Renal pelvis (tissue), 12 donors: ENCODE results near the gene TAF6. TPM values are rescaled to one million over a fixed set of nuclear protein-coding genes. Genes with fewer than 3 reads are reported as not detected.

ENCODE experiments used
- DNase-seq: peaks from one replicate; pipeline ENCODE4 v3.0.0-alpha.2; 2013
- long read RNA-seq, 16 experiments: transcript quantifications; one replicate each; lab custom pipeline, GENCODE V29; 2026
- polyA plus RNA-seq, 3 donors: library from polyadenylated mRNA; unstranded; fragments of 120-200 nt; gene quantifications; one replicate each; pipeline ENCODE4 v1.2.1, GENCODE V29; 2013; ENCODE audit not compliant: insufficient read length in 3 of 3

Gene TAF6
- 10 to 100 TPM; 65.8 to 72.3 (median 69.2) TPM for polyA plus RNA-seq
- long read RNA-seq, donor 1, transcript TAF6-211 (15 exons, 2,464 nt), result major isoform, 9 of 9 reads
- long read RNA-seq, donor 1, partial matches to known transcripts, result 0 of 9 reads
- long read RNA-seq, donor 1, other reads (novel, unspliced or antisense), result 0 of 9 reads
- long read RNA-seq, donor 2, transcript TAF6-211 (15 exons, 2,464 nt), result major isoform, 11 of 15 reads
- long read RNA-seq, donor 2, partial matches to known transcripts, result 0 of 15 reads
- long read RNA-seq, donor 2, other reads (novel, unspliced or antisense), result 0 of 15 reads
- long read RNA-seq, donor 3, partial matches to known transcripts, result 0 of 4 reads
- long read RNA-seq, donor 3, other reads (novel, unspliced or antisense), result 0 of 4 reads
- long read RNA-seq, donor 4, transcript TAF6-211 (15 exons, 2,464 nt), result major isoform, 13 of 15 reads
- long read RNA-seq, donor 4, partial matches to known transcripts, result 0 of 15 reads
- long read RNA-seq, donor 4, other reads (novel, unspliced or antisense), result 0 of 15 reads
- long read RNA-seq, donor 5, partial matches to known transcripts, result 0 of 3 reads
- long read RNA-seq, donor 5, other reads (novel, unspliced or antisense), result 0 of 3 reads
- long read RNA-seq, donor 6, transcript TAF6-211 (15 exons, 2,464 nt), result major isoform, 15 of 65 reads
- long read RNA-seq, donor 6, transcript TAF6-213 (14 exons, 2,551 nt), result minor isoform, 5 of 65 reads
- long read RNA-seq, donor 6, partial matches to known transcripts, result 23 of 65 reads
- long read RNA-seq, donor 6, other reads (novel, unspliced or antisense), result 20 of 65 reads
- long read RNA-seq, donor 7, transcript TAF6-211 (15 exons, 2,464 nt), result major isoform, 10 of 22 reads
- long read RNA-seq, donor 7, partial matches to known transcripts, result 7 of 22 reads
- long read RNA-seq, donor 7, other reads (novel, unspliced or antisense), result 0 of 22 reads
- long read RNA-seq, donor 8, partial matches to known transcripts, result 0 of 5 reads
- long read RNA-seq, donor 8, other reads (novel, unspliced or antisense), result 0 of 5 reads
- long read RNA-seq, donor 9, transcript TAF6-211 (15 exons, 2,464 nt), result major isoform, 6 of 15 reads
- long read RNA-seq, donor 9, partial matches to known transcripts, result 5 of 15 reads
- long read RNA-seq, donor 9, other reads (novel, unspliced or antisense), result 0 of 15 reads
- long read RNA-seq, donor 10, transcript TAF6-211 (15 exons, 2,464 nt), result major isoform, 7 of 16 reads
- long read RNA-seq, donor 10, partial matches to known transcripts, result 7 of 16 reads
- long read RNA-seq, donor 10, other reads (novel, unspliced or antisense), result 0 of 16 reads
- long read RNA-seq, donor 11, partial matches to known transcripts, result 0 of 5 reads
- long read RNA-seq, donor 11, other reads (novel, unspliced or antisense), result 0 of 5 reads
- long read RNA-seq, donor 12, transcript TAF6-211 (15 exons, 2,464 nt), result major isoform, 10 of 20 reads
- long read RNA-seq, donor 12, partial matches to known transcripts, result 5 of 20 reads
- long read RNA-seq, donor 12, other reads (novel, unspliced or antisense), result 0 of 20 reads
- long read RNA-seq, donor 13, partial matches to known transcripts, result 5 of 9 reads
- long read RNA-seq, donor 13, other reads (novel, unspliced or antisense), result 0 of 9 reads
- long read RNA-seq, donor 14, transcript TAF6-211 (15 exons, 2,464 nt), result major isoform, 7 of 33 reads
- long read RNA-seq, donor 14, partial matches to known transcripts, result 21 of 33 reads
- long read RNA-seq, donor 14, other reads (novel, unspliced or antisense), result 0 of 33 reads
- long read RNA-seq, donor 15, transcript TAF6-211 (15 exons, 2,464 nt), result major isoform, 13 of 22 reads
- long read RNA-seq, donor 15, partial matches to known transcripts, result 5 of 22 reads
- long read RNA-seq, donor 15, other reads (novel, unspliced or antisense), result 0 of 22 reads
- long read RNA-seq, donor 16, transcript TAF6-211 (15 exons, 2,464 nt), result major isoform, 10 of 17 reads
- long read RNA-seq, donor 16, partial matches to known transcripts, result 5 of 17 reads
- long read RNA-seq, donor 16, other reads (novel, unspliced or antisense), result 0 of 17 reads

DNA sequence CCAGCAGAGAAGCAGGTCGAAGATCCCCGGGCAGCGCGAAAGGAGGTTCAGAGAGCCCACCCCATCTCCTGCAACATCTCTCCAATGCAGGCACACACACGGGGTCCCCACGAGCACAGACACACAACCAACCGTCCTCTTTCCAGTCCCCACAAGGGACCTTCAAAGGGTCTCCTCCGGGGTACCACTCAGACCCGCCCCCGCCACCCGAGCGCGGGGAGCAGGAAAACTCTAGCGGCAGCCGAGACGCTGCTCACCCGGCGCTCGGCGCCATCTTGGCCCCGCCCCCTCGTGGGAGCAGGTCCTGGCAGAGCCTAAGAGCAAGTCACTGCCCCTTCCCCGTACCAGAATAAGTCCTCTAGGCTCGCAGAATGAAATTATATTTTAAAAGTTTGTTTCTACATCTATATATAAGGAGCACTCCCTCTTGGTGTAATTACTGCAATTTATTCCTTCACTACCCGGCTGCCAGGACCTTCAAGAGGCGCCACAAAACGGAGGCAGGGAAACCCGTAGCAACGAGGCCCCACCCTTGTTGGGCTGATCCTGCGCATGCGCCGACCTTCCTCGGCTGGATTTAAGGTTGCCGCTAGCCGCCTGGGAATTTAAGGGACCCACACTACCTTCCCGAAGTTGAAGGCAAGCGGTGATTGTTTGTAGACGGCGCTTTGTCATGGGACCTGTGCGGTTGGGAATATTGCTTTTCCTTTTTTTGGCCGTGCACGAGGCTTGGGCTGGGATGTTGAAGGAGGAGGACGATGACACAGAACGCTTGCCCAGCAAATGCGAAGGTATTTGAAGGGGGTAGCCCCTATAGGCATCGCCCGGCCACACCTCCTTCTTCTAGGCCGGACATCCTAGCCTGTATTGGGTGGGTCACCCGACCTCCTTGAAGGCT lies at the start of gene TAF6, which contains the start of gene CNPY4:
Gene TAF6 (minus strand): TSS at position 287 of the 898 bp plus-strand sequence. CDS start 5,149 bp downstream, outside the sequence.
Gene CNPY4 (plus strand): TSS at position 563 of the 898 bp plus-strand sequence. CDS start 111 bp downstream, at position 674.
- DNase-seq, result peak; percentile 95

GRCh38 chr7:100167912-100168323 lies 48.8 kb upstream of the TAF6 start:
- DNase-seq, result no peak

GRCh38 chr7:100166970-100167911 lies 48.1 kb upstream of the TAF6 start:
- no peak for DNase-seq

GRCh38 chr7:100166317-100166940 lies 47.3 kb upstream of the TAF6 start:
- DNase-seq, result no peak

- no peak for DNase-seq
Measured at GRCh38 chr7:100163871-100164270, 44.7 kb upstream of the TAF6 start.

GRCh38 chr7:100163006-100163531 lies 43.9 kb upstream of the TAF6 start:
- no peak for DNase-seq

DNA sequence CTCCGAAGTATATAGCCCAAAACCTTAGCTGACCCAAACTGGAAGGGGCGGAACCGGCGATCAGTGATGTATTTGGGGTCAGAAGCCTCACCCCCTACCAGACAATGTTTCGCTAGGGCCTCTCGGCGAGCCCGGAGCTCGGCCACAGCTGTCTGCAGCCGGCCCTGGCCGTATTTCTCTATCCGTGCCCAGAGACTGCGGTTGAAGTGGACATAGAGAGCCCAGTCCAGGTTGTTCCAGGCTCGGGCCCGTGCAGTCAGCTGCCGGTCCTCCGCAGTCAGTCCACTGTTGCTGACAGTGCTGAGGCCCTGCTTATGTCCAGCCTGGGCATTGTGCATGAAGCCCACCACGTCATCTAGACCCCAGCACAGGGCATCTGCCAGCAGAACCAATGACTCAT lies 40.9 kb upstream of the TAF6 start:
- no peak for DNase-seq

GRCh38 chr7:100159099-100159623 lies 40.0 kb upstream of the TAF6 start:
- no peak for DNase-seq

DNA sequence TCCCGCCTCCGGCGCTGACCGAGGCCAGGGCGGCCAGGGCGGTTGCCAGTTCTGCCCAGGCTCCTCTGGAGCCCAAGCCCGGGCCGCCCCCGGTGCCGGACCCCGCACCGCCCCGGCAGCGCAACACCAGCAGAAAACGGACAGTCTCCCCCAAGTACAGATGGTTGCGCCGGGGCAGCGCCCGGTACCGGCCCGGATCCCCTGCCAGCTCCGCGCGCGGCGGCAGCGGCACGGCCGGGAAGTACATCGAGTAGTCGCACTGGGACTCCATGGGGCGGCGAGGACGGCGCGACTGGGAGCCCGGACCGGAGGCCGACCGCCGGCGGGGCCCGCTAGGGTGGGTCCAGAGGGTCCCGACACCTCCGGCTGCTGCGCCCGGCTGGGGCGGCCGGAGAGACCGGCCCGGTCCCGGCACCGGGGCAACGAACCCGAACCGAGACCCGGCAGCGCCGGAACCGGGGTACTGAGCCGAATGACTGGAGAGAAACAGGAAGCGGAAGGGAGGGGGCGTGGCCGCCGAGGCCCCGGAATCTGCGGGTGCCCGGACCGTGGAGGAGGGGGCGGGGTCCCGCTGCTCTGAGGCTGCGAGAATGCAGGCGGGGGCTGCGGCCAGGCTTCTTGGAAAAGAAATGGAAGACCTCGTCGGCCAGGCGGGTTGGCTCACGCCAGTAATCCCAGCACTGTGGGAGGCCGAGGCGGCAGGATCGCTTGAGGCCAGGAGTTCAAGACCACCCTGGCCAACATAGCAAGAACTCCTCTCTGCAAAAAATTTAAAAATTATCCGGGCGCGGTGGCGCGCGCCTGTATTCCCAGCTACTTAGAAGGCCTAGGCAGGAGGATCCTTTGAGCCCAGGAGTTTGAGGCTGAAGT lies 39.3 kb upstream of the TAF6 start, which contains the start of gene TRAPPC14:
Gene TRAPPC14 (minus strand): TSS at position 495 of the 870 bp plus-strand sequence. CDS start 224 bp downstream, at position 271.
- DNase-seq, result peak; percentile 94

DNA sequence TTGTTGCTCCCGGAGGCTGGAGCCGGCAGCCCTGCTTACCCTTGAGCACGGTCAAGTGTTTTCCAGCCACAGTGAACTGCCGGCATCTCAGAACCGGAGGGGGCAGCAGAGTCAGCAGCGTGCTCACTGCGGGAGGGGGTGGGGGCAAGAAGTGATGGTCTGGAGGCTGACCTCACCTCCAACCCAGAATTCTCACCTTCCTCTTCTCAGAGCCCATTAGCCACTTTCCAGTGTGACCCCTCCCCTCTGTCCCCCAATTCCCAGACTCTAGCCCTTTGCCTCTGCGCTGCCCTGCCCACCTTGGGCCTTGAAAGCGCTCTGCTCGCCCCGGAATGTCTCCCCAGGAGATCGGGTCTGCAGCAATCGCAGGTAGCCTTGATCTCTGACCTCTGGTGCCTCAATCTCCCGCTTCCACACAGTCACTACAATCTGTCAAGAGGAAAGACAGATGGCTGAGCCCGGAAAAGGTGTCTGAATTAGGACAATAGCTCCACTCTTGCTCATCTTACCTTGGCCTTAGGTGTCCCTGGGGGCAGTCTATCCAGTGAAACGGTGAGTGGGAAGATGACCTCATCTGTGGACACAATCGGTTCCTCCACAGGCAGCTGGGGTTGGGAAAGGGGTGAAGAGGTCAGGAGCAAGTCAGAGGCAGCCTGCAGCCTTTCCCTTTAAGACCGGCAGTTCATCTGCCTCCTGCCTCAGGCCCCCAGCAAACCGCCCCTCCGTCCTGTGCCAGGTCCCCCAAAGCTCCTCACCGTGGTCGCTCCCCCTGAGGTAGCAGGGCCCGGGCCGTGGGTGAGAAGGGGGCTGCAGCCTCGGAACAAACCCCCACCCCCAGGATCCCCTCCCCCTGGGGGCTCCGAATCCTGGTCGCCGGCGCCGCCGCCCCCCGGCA lies 38.4 kb upstream of the TAF6 start:
- no peak for DNase-seq

DNA sequence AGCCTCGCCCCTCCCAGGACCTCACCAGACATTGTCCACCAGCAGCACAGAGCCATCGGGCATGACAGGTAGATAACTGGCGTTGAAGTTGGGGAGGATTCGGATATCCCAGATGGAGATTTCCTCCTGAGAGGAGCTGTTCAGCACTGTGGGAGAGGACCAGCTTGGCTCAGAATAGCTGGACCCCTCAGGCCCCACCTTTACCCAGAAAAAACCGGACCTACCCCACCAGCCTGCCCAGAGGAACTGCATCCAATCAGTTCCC lies 37.8 kb upstream of the TAF6 start:
- no peak for DNase-seq

DNA sequence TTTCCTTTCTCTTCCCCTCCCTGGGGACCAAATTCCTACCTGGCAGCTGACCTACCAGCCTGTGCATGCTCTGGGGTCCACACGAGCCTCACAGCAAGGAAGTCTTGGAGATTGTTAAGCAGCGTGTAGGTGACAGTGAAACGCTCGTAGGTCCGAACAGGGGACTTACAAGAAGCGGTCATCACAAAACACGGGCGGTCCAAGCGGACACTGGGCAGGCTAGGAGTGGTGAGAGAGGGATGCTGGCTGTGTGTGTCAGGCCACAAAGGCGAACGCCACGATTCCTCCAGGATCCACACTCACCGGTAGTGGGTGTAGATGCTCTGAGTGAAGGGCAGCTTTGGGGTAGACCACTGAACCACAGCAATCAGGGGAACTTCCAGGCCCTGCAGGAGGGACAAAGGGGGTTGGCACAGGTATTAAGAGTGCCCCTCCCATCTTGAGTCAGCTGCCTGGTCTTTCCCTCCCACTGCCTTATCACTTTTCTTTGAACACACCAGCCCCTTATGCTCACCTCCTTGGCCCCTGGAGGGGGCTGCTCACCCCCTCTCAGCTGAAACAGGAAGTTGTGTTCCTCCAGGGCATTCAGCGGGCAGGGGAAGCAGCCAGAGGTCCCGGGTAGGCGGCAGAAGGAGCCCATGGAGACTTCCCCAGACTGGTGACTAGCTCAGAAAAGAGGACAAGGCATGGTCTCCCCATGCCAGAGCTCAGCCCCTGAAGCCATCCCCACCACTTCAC lies 37.3 kb upstream of the TAF6 start:
- no peak for DNase-seq

DNA sequence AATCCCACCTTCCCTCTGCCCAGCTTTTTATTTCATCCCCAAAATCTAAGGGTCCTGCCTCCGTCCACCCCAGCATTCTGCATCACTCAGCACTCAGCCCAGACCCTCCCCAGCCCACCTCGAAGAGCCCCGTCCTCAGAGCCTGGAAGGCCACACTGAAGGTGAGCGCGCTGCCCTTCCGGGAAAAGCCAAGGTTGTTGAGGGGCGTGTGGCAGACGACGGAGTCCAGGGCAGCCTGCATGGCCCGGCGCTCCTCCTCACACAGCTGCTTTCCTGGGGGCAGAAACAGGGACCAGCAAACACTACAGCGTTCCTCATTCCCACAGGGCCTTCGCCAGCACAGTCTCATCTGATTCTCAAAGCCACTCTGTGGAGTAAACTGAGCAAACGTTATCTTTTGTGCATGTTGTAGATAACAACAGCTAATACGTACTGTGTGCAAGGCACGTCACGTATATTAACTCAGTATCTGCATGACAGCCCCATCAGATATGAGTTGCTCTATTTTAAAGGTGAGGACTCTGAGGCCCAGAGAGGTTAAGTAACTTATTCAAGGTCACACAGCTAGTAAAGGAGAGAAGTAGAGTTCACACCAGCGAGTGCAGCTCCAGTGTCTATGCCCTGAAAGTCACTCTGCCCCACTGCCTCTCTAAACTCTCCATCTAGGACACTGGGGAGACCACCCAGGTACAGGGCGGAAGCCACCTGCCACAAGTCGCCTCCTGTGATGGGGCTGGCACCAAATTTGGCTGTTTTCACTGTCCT lies 36.6 kb upstream of the TAF6 start:
- DNase-seq, result no peak
